HFF-Myc (cell line): Measurements from ENCODE around the gene RASGRF1.

Source experiments
- DNase-seq: peaks from one replicate; pipeline ENCODE4 v3.0.0-alpha.2; 2011; ENCODE audit warnings: low read depth; ENCODE audit errors: extremely low read depth
- H3K4me3 ChIP-seq: replicated peaks from 2 replicates; pipeline ENCODE4 v1.5.1; 2011; ENCODE audit warnings: low read depth, mild to moderate bottlenecking, control low read depth, low read length
- CTCF ChIP-seq: IDR thresholded peaks from 2 replicates; pipeline ENCODE4 v1.5.1; 2012; ENCODE audit warnings: mild to moderate bottlenecking, low read depth, low read length, control low read depth; ENCODE audit errors: missing control alignments

Gene RASGRF1

GRCh38 chr15:79064496-79064895 lies 26.1 kb downstream of the RASGRF1 start:
- DNase-seq, result no peak
- H3K4me3 ChIP-seq, result no peak overlapping the region
- no peak for TF ChIP-seq CTCF

GRCh38 chr15:79060175-79060574 lies 30.4 kb downstream of the RASGRF1 start:
- no peak for DNase-seq
- no peak for TF ChIP-seq CTCF
- no peak overlapping the region for H3K4me3 ChIP-seq

- H3K4me3 ChIP-seq, result no peak overlapping the region
- no peak for DNase-seq
- TF ChIP-seq CTCF, result no peak
These were observed 31.5 kb downstream of the RASGRF1 start for GRCh38 chr15:79059081-79059572.

GRCh38 chr15:79058260-79058850 lies 32.2 kb downstream of the RASGRF1 start:
- no peak for DNase-seq
- H3K4me3 ChIP-seq, result no peak overlapping the region
- TF ChIP-seq CTCF, result no peak

GRCh38 chr15:79057050-79057449 lies 33.5 kb downstream of the RASGRF1 start:
- H3K4me3 ChIP-seq, result no peak overlapping the region
- TF ChIP-seq CTCF, result no peak
- DNase-seq, result no peak

GRCh38 chr15:79054350-79054749 lies 36.2 kb downstream of the RASGRF1 start:
- H3K4me3 ChIP-seq, result no peak overlapping the region
- DNase-seq, result no peak
- TF ChIP-seq CTCF, result no peak

GRCh38 chr15:79053894-79054293 lies 36.7 kb downstream of the RASGRF1 start:
- no peak overlapping the region for H3K4me3 ChIP-seq
- TF ChIP-seq CTCF, result no peak
- DNase-seq, result no peak
